ENCODE results near the gene SLC6A19. TPM values are rescaled to one million over a fixed set of nuclear protein-coding genes. Genes with fewer than 3 reads are reported as not detected.
A peak's percentile ranks its signal among the peaks of the same experiment; 100 is the strongest.

The SLC6A19 gene
- polyA plus RNA-seq, 1 donor = 295 TPM

DNA sequence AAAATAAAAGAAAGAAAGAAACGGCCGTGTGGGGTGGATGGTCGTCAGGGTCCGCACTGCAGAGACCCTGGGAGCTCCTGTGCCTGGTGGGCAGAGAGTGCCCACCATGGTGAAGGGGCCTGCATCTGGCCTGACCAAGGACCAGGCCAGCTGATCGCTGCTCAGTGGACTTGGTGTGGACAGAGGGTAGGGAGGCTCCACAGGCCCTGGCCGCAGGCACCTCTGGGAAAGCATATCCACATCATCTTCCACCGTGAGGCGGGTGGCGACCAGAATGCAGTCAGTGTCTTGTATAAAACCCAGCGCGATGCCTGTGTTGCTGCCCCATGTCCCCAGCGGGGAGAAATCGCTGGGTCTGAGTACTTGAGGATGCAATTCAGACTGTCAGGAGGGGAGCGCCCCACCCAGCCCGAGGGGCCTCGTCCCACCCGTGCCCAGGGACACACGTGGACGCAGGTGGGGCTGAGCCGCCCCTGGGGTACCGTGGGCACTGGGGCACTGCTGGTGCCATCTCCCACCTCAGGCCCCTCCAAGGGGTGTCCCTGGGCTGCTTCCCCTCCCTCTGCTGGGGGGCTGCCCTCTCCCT is 27.8 kb upstream of the SLC6A19 start:
- H3K27me3 ChIP-seq (ENCODE audit: control insufficient read depth, insufficient read depth, low read length) = no peaks in the 10 kb centered on the region
- peaks cover 11% of the 10 kb centered on the region for H3K4me1 ChIP-seq (ENCODE audit: control insufficient read depth, insufficient read depth, low read length)
- WGBS (ENCODE audit: insufficient coverage, low lambda C conversion rate) = no CpG with 5 or more reads among the region's 21 CpGs
- H3K36me3 ChIP-seq (ENCODE audit: control insufficient read depth, insufficient read depth, low read length) = peaks cover 6% of the 10 kb centered on the region
- peak overlapping the region; percentile 55 for H3K27ac ChIP-seq (ENCODE audit: low read length)
- H3K9me3 ChIP-seq (ENCODE audit: control insufficient read depth, low read depth, low read length) = peaks cover 24% of the 10 kb centered on the region
- no peak for DNase-seq
- H3K4me3 ChIP-seq (ENCODE audit: low read length) = no peak overlapping the region

DNA sequence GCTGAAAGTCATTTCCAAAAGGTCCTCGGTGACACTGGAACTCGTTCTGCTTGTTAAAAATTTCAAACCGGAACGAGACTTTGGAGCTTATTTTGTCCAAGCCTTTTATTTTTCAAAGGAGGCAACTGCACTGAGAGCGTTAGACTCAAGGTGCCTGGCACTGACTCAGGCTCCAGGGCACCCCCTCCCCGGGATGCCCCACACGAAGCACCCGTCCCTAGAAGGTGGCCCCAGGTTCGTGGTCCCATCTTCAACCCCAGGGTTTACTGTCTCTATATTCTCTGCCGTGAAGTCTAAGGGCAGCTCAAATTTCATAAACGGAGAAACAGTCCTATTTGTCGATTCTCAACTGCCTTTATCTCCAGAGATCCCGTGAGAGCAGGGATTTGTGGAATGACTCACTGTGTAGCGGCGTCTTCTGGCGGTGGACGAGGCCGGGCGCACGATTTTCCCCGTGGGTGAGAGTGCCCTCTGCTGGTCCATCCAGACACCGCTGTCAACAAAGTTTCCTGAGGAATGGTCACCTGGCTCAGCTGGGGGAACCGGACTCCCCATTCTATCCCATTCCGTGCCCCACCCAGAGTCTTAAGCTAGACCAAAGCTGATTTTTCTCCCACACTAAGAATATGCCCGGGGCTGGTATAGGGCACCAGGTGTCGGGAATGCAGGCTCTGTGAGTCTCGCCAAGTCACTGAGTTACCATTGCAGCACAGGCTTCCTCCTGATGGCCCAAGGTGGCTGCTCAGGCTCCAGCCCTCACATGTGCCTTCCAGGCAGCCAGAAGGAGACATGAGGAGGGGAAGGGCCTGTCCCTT is 27.1 kb upstream of the SLC6A19 start:
- peaks cover 14% of the 10 kb centered on the region for H3K4me1 ChIP-seq (ENCODE audit: control insufficient read depth, insufficient read depth, low read length)
- H3K36me3 ChIP-seq (ENCODE audit: control insufficient read depth, insufficient read depth, low read length) = peaks cover 6% of the 10 kb centered on the region
- no peaks in the 10 kb centered on the region for H3K27me3 ChIP-seq (ENCODE audit: control insufficient read depth, insufficient read depth, low read length)
- peak overlapping the region; percentile 55 for H3K27ac ChIP-seq (ENCODE audit: low read length)
- no peak overlapping the region for H3K4me3 ChIP-seq (ENCODE audit: low read length)
- WGBS (ENCODE audit: insufficient coverage, low lambda C conversion rate) = no CpG with 5 or more reads among the region's 27 CpGs
- H3K9me3 ChIP-seq (ENCODE audit: control insufficient read depth, low read depth, low read length) = peaks cover 24% of the 10 kb centered on the region
- DNase-seq = peak; percentile 73 to 80

DNA sequence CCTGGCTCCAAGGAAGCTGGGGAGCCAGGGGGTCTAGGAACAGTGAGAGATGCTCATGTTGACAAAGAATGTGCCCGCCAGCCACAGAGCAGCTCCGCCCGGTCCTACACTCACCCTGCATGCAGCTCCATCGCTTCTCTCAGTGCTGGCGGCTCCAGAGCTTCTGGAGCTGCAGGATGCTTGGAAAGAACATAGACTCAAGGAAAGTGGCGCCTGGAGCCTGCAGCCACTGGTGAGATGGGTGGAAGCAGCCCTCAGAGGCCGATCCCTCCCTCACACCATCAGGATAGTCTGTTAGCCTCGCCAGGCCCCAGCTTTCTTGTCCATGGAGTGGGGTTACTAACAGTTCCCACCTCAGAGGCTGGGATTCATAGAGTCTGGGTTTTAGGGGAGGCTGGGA is 26.4 kb upstream of the SLC6A19 start:
- DNase-seq = no peak

DNA sequence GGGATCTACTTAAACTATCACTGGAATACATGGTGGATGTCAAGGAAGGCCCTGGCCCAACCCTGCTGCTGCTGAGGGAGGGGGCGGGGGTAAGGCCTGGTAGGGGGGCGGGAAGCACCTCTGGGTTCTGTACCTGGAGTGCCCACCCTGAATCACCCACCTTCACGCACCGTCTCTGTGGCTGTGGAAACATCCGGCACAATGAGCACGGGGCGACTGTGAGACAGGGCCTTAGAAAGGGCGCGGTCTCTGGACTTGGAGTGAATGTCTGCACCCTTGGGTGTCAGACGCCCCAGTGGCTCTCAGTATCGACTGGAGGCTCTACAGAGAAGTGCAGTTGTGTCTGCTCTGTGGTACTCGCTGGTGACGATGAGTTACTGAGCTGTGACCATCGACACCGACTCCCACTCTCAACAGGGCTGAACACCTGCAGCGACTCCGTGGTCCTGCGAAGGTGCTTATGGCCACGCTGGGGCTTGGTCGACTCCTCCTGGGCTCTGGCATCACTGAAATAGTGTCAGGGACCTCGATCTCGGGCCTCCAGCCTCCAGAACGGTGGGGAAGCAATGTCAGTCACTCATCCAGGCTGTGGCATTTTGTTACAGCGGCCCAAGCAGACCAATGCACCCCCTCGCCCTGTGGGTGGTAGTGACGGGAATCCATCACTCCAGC is 25.5 kb upstream of the SLC6A19 start:
- Histone ChIP-seq H3K4me1 (ENCODE audit: control insufficient read depth, insufficient read depth, low read length) (peaks cover 25% of the 10 kb centered on the region), H3K36me3 (ENCODE audit: control insufficient read depth, insufficient read depth, low read length) (peaks cover 6% of the 10 kb centered on the region), H3K4me3 (ENCODE audit: low read length) (no peak overlapping the region), H3K9me3 (ENCODE audit: control insufficient read depth, low read depth, low read length) (peaks cover 24% of the 10 kb centered on the region), H3K27ac (ENCODE audit: low read length) (no peak overlapping the region), H3K27me3 (ENCODE audit: control insufficient read depth, insufficient read depth, low read length) (no peaks in the 10 kb centered on the region)
- no CpG with 5 or more reads among the region's 26 CpGs for WGBS (ENCODE audit: insufficient coverage, low lambda C conversion rate)
- DNase-seq = no peak

More for the DNA sequence above, 26.4 kb upstream of the SLC6A19 start:
- peaks cover 18% of the 10 kb centered on the region for H3K4me1 ChIP-seq (ENCODE audit: control insufficient read depth, insufficient read depth, low read length)
- H3K27ac ChIP-seq (ENCODE audit: low read length) = no peak overlapping the region
- H3K27me3 ChIP-seq (ENCODE audit: control insufficient read depth, insufficient read depth, low read length) = no peaks in the 10 kb centered on the region
- H3K4me3 ChIP-seq (ENCODE audit: low read length) = no peak overlapping the region
- WGBS (ENCODE audit: insufficient coverage, low lambda C conversion rate) = no CpG with 5 or more reads among the region's 8 CpGs
- H3K36me3 ChIP-seq (ENCODE audit: control insufficient read depth, insufficient read depth, low read length) = peaks cover 6% of the 10 kb centered on the region
- H3K9me3 ChIP-seq (ENCODE audit: control insufficient read depth, low read depth, low read length) = peaks cover 24% of the 10 kb centered on the region

DNA sequence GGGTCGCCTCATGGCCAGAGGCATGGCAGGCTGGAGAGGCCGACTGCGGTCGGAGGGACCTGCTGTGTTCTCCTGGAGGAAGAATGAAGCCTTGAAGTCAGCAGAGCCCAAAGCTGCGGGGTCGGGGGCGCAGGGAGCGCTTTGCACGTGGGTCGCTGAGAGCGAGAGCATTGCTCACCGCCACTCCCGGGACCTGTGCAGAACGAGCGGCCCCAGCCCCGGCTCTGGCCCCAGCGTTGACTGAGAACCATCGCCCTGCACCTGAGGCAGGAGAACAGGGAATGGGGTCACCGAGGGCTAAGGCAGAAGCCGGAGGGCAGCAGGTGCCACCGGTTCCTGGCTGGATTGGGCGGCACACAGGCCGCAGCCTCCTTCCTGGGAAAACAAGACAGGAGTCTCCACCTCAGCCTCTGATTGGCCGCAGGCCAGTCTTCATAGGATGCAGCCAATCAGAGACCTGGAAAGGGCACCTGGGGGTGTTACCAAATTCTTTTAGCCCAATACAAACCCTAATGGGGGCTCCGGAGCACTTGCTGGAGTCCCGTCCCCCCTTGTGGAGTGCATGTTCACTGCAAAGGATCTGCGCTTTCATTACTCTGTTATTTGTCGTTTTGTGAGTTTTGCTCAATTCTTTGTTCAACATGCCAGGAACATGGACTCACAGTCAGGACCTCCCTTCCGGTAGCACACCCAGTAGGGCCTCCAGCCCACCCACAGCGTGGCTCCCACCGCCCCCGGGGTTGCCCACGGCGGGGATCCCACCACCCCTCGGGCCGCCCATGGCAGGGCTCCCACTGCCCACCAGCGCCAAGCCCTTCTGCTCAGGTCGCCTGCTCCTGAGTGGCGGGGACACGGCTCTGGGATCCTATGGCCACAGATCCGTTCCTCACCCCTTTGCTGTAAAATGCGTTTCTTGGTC is 24.7 kb upstream of the SLC6A19 start:
- Histone ChIP-seq H3K36me3 (ENCODE audit: control insufficient read depth, insufficient read depth, low read length) (peaks cover 6% of the 10 kb centered on the region), H3K4me3 (ENCODE audit: low read length) (no peak overlapping the region), H3K4me1 (ENCODE audit: control insufficient read depth, insufficient read depth, low read length) (peaks cover 33% of the 10 kb centered on the region), H3K9me3 (ENCODE audit: control insufficient read depth, low read depth, low read length) (peaks cover 24% of the 10 kb centered on the region), H3K27ac (ENCODE audit: low read length) (no peak overlapping the region), H3K27me3 (ENCODE audit: control insufficient read depth, insufficient read depth, low read length) (no peaks in the 10 kb centered on the region)
- WGBS (ENCODE audit: insufficient coverage, low lambda C conversion rate) = 90% methylated on average over 2 of the region's 42 CpGs
- DNase-seq = no peak

DNA sequence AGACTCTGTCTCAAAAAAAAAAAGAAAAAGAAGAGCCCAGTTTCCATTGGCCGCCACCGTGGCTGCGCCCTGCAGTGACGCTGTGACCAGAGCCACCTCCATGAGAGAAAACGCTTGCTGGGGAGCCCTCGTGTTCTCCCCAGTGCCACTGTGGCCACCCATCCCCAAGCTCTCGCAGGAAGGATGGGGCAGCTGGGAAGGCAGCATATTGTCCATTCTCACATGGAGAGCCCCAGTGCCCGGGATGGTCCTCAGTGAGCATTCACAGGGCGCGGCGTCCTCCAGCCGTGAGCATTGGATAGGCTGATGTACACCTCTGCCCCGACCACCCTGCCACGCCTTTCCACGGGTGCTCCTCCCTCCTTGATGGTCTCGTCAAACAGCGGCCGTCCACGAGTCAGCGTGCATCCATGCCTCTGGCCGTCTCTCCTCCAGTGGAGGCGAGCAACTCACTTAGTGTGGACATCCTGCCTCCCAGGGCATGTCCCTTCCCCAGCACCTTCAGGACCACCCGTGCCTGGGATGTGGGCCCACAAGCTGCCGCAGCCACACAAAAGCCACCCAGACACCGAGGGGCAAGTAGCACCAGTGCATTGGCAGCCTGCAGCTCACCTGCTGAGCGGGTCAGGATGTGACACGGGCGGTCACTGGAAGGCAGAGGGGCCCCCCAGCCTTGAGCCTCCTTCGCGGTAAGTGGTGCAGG is 23.4 kb upstream of the SLC6A19 start:
- Histone ChIP-seq H3K4me3 (ENCODE audit: low read length) (no peak overlapping the region), H3K27ac (ENCODE audit: low read length) (peak overlapping the region; percentile 18), H3K27me3 (ENCODE audit: control insufficient read depth, insufficient read depth, low read length) (no peaks in the 10 kb centered on the region), H3K36me3 (ENCODE audit: control insufficient read depth, insufficient read depth, low read length) (peaks cover 6% of the 10 kb centered on the region), H3K9me3 (ENCODE audit: control insufficient read depth, low read depth, low read length) (peaks cover 24% of the 10 kb centered on the region), H3K4me1 (ENCODE audit: control insufficient read depth, insufficient read depth, low read length) (peaks cover 37% of the 10 kb centered on the region)
- WGBS (ENCODE audit: insufficient coverage, low lambda C conversion rate) = no CpG with 5 or more reads among the region's 30 CpGs
- DNase-seq = no peak

DNA sequence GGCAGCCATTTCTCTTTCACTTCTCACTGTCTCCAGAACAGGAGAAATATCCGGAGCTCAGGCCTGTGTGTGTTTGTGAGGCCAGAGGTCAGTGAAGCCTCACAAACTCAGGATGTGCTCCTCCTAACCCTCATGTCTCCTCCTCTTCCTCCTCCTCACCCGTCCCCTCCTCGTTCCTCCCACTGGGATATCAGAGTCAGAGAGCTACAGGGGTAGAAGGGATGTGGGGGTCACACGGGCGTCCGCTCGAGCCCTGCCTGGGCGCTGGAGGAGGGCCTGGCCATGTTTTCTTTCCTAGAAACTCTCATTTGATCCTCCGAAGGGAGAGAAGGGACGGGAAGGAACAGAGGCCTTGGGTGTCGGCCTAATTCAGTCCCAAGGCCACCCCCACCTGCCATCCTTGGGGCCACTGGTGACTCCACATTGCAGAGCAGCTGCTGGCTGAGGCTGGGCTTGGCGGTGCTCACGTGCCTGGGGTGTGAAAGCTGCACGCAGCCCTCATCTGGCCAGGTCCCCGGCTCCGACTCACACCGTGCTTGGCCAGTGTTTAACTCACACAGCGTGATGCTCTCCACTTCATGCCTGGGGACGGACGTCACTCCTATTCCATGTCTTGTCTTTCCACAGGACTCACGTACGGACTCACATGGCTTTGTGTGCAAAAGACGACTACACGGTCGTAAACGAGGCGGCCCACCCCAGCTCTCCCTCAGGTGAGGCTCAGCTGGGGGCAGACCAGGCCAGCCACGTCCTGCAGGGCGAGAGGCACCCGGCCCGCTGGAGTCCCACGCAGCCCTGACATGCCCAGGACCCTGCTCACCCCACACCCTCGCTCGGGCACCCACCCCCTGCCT is 22.6 kb upstream of the SLC6A19 start:
- Histone ChIP-seq H3K27me3 (ENCODE audit: control insufficient read depth, insufficient read depth, low read length) (no peaks in the 10 kb centered on the region), H3K36me3 (ENCODE audit: control insufficient read depth, insufficient read depth, low read length) (peaks cover 6% of the 10 kb centered on the region), H3K4me3 (ENCODE audit: low read length) (no peak overlapping the region), H3K27ac (ENCODE audit: low read length) (peak overlapping the region; percentile 58), H3K9me3 (ENCODE audit: control insufficient read depth, low read depth, low read length) (peaks cover 21% of the 10 kb centered on the region), H3K4me1 (ENCODE audit: control insufficient read depth, insufficient read depth, low read length) (peaks cover 45% of the 10 kb centered on the region)
- WGBS (ENCODE audit: insufficient coverage, low lambda C conversion rate) = no CpG with 5 or more reads among the region's 34 CpGs
- DNase-seq = peak in 1 of 2 donors; percentile 81

DNA sequence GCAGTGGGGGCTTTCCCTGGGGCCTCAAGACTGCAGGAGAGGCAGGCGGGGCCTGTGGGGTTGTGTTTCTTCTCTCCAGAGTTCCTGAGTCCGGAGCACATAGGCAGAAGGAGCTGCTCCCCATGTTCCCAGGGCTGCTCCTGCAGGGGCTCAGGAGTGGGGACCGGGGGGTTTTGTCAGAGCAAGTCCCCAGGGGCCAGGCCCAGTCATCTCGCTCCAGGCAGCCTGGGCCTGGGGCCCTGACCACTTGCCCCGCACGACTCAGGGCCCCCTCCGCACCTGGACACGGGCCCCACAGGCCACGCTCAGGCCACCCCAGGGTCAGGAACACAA is 22.0 kb upstream of the SLC6A19 start:
- H3K27me3 ChIP-seq (ENCODE audit: control insufficient read depth, insufficient read depth, low read length) = no peaks in the 10 kb centered on the region
- H3K9me3 ChIP-seq (ENCODE audit: control insufficient read depth, low read depth, low read length) = peaks cover 16% of the 10 kb centered on the region
- 100% methylated on average over 2 of the region's 9 CpGs for WGBS (ENCODE audit: insufficient coverage, low lambda C conversion rate)
- no peak overlapping the region for H3K4me3 ChIP-seq (ENCODE audit: low read length)
- DNase-seq = no peak
- H3K4me1 ChIP-seq (ENCODE audit: control insufficient read depth, insufficient read depth, low read length) = peaks cover 46% of the 10 kb centered on the region
- H3K36me3 ChIP-seq (ENCODE audit: control insufficient read depth, insufficient read depth, low read length) = peaks cover 6% of the 10 kb centered on the region
- H3K27ac ChIP-seq (ENCODE audit: low read length) = peak overlapping the region; percentile 58

GRCh38 chr5:1180096-1180495 is 21.3 kb upstream of the SLC6A19 start:
- H3K27me3 ChIP-seq (ENCODE audit: control insufficient read depth, insufficient read depth, low read length) = no peaks in the 10 kb centered on the region
- WGBS (ENCODE audit: insufficient coverage, low lambda C conversion rate) = no CpG with 5 or more reads among the region's 20 CpGs
- no peak overlapping the region for H3K4me3 ChIP-seq (ENCODE audit: low read length)
- DNase-seq = no peak
- no peak overlapping the region for H3K27ac ChIP-seq (ENCODE audit: low read length)
- peaks cover 53% of the 10 kb centered on the region for H3K4me1 ChIP-seq (ENCODE audit: control insufficient read depth, insufficient read depth, low read length)
- peaks cover 10% of the 10 kb centered on the region for H3K9me3 ChIP-seq (ENCODE audit: control insufficient read depth, low read depth, low read length)
- peaks cover 4% of the 10 kb centered on the region for H3K36me3 ChIP-seq (ENCODE audit: control insufficient read depth, insufficient read depth, low read length)

Measured in large intestine (tissue), 3 donors.